Endothelial cell of umbilical vein (primary cell): Measurements from ENCODE around the gene HFE. TPM values are rescaled to one million over a fixed set of nuclear protein-coding genes. Genes with fewer than 3 reads are reported as not detected.

Experiments
- BruUV-seq: library from RNA; stranded (reverse); fragments of 400-500 nt; replicated peaks from 2 replicates; lab custom pipeline; 2021; lab: Mats Ljungman, UMichigan
- CTCF ChIA-PET: fragments of 300-600, 350-600 bp; sonication (Branson Sonifier 250); formaldehyde crosslinking; loops from one replicate; lab custom pipeline; 2021; ENCODE audit warnings: antibody characterized with exemption, inconsistent platforms; lab: Charles Lee
- POLR2A ChIA-PET: fragments of 300-600, 350-600 bp; sonication (Branson Sonifier 250); formaldehyde crosslinking; loops from one replicate; lab custom pipeline; 2021; ENCODE audit warnings: antibody characterized with exemption, inconsistent platforms; lab: Charles Lee
- DNase-seq: peaks from one replicate; pipeline ENCODE4 v3.0.0-alpha.2; 2011; ENCODE audit warnings: low read depth, low spot score
- FAIRE-seq: peaks from 2 replicates; lab custom pipeline; 2011; peaks lifted over from hg19 to GRCh38; lab: Jason Lieb, UNC
- H2AFZ ChIP-seq: 2 replicates; pipeline ENCODE4 v1.6.0; 2012; ENCODE audit warnings: low read depth, low read length, control low read depth, inconsistent platforms
- H3K27ac ChIP-seq: 2 replicates; pipeline ENCODE4 v1.5.1; 2011; ENCODE audit warnings: low read depth, mild to moderate bottlenecking, control low read depth, low read length, moderate library complexity; ENCODE audit not compliant: insufficient read depth
- H3K27me3 ChIP-seq, 2 experiments: 2 replicates each; pipeline versions ENCODE4 v1.6.0 to v1.6.1; 2011; ENCODE audit warnings: low read length in 2 of 2, mixed read lengths in 1 of 2; ENCODE audit not compliant: control insufficient read depth in 2 of 2, insufficient read depth in 2 of 2
- H3K36me3 ChIP-seq, 2 experiments: 2 replicates in 1 of 2; 3 replicates in 1 of 2; pipeline ENCODE4 v1.5.1; 2011; ENCODE audit warnings: low read length in 2 of 2, mild to moderate bottlenecking in 1 of 2, moderate library complexity in 1 of 2; ENCODE audit not compliant: control insufficient read depth in 2 of 2, insufficient read depth in 2 of 2; ENCODE audit errors: extremely low read depth in 1 of 2
- H3K4me1 ChIP-seq: 3 replicates; pipeline ENCODE4 v1.5.1; 2011; ENCODE audit warnings: mild to moderate bottlenecking, low read length; ENCODE audit not compliant: control insufficient read depth, insufficient read depth; ENCODE audit errors: extremely low read depth
- H3K4me2 ChIP-seq: 2 replicates; pipeline ENCODE4 v1.6.1; 2011; ENCODE audit warnings: low read length, control low read depth, mixed read lengths; ENCODE audit not compliant: insufficient read depth
- H3K4me3 ChIP-seq, 3 experiments: fragments of 200-600 bp in 1 of 3; sonication (generic), shearing (Covaris generic) in 1 of 3; replicated peaks in 1 of 3; 2 replicates each; pipeline ENCODE4 v1.5.1; 2011 to 2016; ENCODE audit warnings: control low read depth in 3 of 3, low read length in 3 of 3, mild to moderate bottlenecking in 2 of 3, inconsistent platforms in 1 of 3, low read depth in 1 of 3, moderate library complexity in 1 of 3; ENCODE audit not compliant: insufficient read depth in 1 of 3
- H3K79me2 ChIP-seq: 2 replicates; pipeline ENCODE4 v1.6.0; 2012; ENCODE audit warnings: low read length, inconsistent platforms; ENCODE audit not compliant: control insufficient read depth, insufficient read depth
- H3K9ac ChIP-seq: replicated peaks from 2 replicates; pipeline ENCODE3; 2011; ENCODE audit warnings: low read length, control low read depth; ENCODE audit not compliant: insufficient read depth; ENCODE audit errors: extremely low read depth
- H3K9me1 ChIP-seq: replicated peaks from 3 replicates; pipeline ENCODE4 v1.6.0; 2011; ENCODE audit warnings: mild to moderate bottlenecking, low read length; ENCODE audit not compliant: control insufficient read depth, insufficient read depth; ENCODE audit errors: extremely low read depth
- H3K9me3 ChIP-seq: replicated peaks from 2 replicates; pipeline ENCODE4 v1.5.1; 2012; ENCODE audit warnings: low read length, inconsistent platforms; ENCODE audit not compliant: control insufficient read depth, insufficient read depth
- H4K20me1 ChIP-seq: replicated peaks from 2 replicates; pipeline ENCODE3; 2011; ENCODE audit warnings: mild to moderate bottlenecking, low read length; ENCODE audit not compliant: control insufficient read depth, insufficient read depth; ENCODE audit errors: extremely low read depth
- EZH2 ChIP-seq: IDR thresholded peaks from 2 replicates; pipeline ENCODE4 v1.6.1; 2012; ENCODE audit warnings: borderline replicate concordance, low read depth, mild to moderate bottlenecking, moderate library complexity, low read length, inconsistent platforms; ENCODE audit not compliant: severe bottlenecking
- FOS ChIP-seq: IDR thresholded peaks from 2 replicates; pipeline ENCODE4 v1.6.1; 2011; ENCODE audit warnings: mild to moderate bottlenecking, low read length, moderate library complexity, borderline replicate concordance; ENCODE audit not compliant: insufficient read depth
- GATA2 ChIP-seq: IDR thresholded peaks from 2 replicates; pipeline ENCODE4 v1.7.0; 2011; ENCODE audit warnings: low read depth, mild to moderate bottlenecking, moderate library complexity, mixed read lengths, low read length; ENCODE audit not compliant: insufficient read length, insufficient read depth
- JUN ChIP-seq: IDR thresholded peaks from 2 replicates; pipeline ENCODE4 v1.6.1; 2011; ENCODE audit warnings: borderline replicate concordance, low read depth; ENCODE audit not compliant: insufficient read length, insufficient read depth
- MYC ChIP-seq: IDR thresholded peaks from one replicate; pipeline ENCODE4 v1.6.1; 2011; ENCODE audit warnings: mild to moderate bottlenecking, low read depth, low read length
- POLR2A ChIP-seq: IDR thresholded peaks from 2 replicates; pipeline ENCODE4 v1.6.1; 2012; ENCODE audit warnings: low read depth, mild to moderate bottlenecking, control low read depth, low read length
- POLR2AphosphoS5 ChIP-seq: IDR thresholded peaks from 2 replicates; pipeline ENCODE4 v1.6.1; 2012; ENCODE audit warnings: low read depth, mild to moderate bottlenecking, control low read depth, low read length, moderate library complexity; ENCODE audit not compliant: insufficient read depth
- dilution Hi-C: fragments of 300-500 bp; cut with MboI; formaldehyde crosslinking; loops from one replicate; pipeline ENCODE4 v1.15.0; 2019; ENCODE audit warnings: low sequenced_read_pairs; ENCODE audit not compliant: extremely low pct_ligation_motif_present
- intact Hi-C: fragments of 100-400 bp; cut with micrococcal nuclease; formaldehyde crosslinking; loops from one replicate; pipeline ENCODE4 v1.10.0; 2022
- polyA plus RNA-seq, 4 experiments: library from polyadenylated mRNA; depleted of rRNA in 3 of 4; stranded (reverse) in 3 of 4; unstranded in 1 of 4; fragments of >200 nt; gene quantifications; 2 replicates each; pipeline versions ENCODE4 v1.2.1 to v1.2.3, GENCODE V29; 2011 to 2012; ENCODE audit warnings: missing spikeins in 1 of 4
- total RNA-seq: library from RNA; stranded (reverse); gene quantifications from 2 replicates; pipeline ENCODE4 v1.2.3, GENCODE V29; 2021
- TF ChIP-seq, protein P1 (sequence below), 2 donors: IDR thresholded peaks; 1 replicate in 1 of 2; 2 replicates in 1 of 2; pipeline ENCODE4 v1.5.1; 2011; ENCODE audit warnings: low read length in 2 of 2, mild to moderate bottlenecking in 2 of 2, moderate library complexity in 2 of 2, control low read depth in 1 of 2, inconsistent platforms in 1 of 2, low read depth in 1 of 2; ENCODE audit not compliant: insufficient read depth in 1 of 2; ENCODE audit errors: extremely low read depth in 1 of 2
- TF ChIP-seq, protein P2 (sequence below): IDR thresholded peaks from 2 replicates; pipeline ENCODE4 v1.6.1; 2011; ENCODE audit not compliant: insufficient read depth, insufficient read length

Gene HFE
- total and polyA plus RNA-seq, 2 donors (not counting 3 experiments of a cell fraction or from before 2014, with no cell fraction given), result 6.3 to 8.1 TPM

DNA sequence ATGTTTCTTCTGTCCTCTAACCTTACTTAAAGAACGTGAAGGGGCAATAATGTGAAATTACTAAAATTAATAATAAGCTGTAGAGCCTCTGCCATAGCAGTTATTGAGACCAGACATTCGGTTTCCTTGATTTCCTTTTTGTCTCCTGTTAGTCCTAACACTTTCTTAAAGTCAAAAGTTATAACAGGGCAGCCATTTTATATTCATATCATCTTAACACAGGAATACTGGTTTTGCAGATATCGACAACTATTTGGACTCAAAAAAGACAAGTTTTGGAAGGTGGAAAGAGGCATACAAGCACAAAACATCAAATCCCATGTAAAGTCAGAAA is 33.5 kb downstream of the HFE start:
- H2AFZ ChIP-seq, result peak overlapping the region; percentile 22
- H3K9me1 ChIP-seq, result no peaks in the 10 kb centered on the region
- dilution Hi-C loops, result no loop called here
- intact Hi-C loops, result loop anchor here (5.0 kb wide), 1 partner anchor 1747 kb away; a partner anchor contains a TSS
- peaks cover 0 to 3% of the 10 kb centered on the region in 2 experiments for H3K27me3 ChIP-seq
- no peak for TF ChIP-seq JUN
- POLR2A ChIA-PET, result no interaction called here
- CTCF ChIA-PET, result no interaction called here
- H3K27ac ChIP-seq, result no peak overlapping the region
- H3K9me3 ChIP-seq, result no peaks in the 10 kb centered on the region
- H3K4me1 ChIP-seq, result no peaks in the 10 kb centered on the region
- FAIRE-seq (no peak), DNase-seq (no peak)
- no TSS peak for BruUV-seq
- H3K9ac ChIP-seq, result no peak overlapping the region
- no peaks in the 10 kb centered on the region for H3K36me3 ChIP-seq
- H3K4me2 ChIP-seq, result no peak overlapping the region
- H3K4me3 ChIP-seq, result no peak overlapping the region
- peaks cover 14% of the 10 kb centered on the region for H3K79me2 ChIP-seq
- H4K20me1 ChIP-seq, result no peaks in the 10 kb centered on the region

DNA sequence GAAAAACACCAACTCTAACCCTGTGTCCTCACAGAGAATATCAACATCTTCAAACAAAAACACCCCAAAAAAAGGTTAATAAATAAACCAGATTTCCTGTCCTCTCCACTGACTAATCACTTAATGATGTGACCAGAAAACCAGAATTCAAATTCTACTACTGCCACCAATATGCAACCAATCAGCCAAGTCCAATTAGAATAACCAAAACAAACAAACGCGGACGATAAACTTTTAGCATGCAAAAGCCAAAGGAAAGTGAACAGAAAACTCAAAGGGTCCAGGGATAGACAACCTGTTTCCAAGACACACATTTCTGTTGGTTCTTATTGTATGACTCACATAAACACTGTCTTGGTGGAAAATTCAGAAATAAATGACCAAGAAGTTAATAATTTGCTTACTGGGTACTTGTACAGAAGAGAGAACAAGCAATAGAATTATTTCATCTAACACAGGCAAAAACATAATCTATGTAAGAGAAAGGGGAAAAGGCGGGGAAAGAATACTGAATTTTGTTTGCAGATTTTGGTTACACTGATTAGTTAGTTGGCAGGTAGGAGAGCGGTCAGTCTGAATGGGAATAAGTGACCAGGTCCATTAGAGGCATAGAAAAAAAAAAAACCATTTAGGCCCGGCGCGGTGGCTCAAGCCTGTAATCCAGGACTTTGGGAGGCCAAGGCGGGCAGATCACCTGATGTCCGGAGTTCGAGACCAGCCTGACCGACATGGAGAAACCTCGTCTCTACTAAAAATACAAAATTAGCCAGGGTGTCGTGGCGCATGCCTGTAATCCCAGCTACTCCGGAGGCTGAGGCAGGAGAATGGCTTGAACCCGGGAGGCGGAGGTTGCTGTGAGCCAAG is 34.1 kb downstream of the HFE start:
- POLR2A ChIA-PET, result no interaction called here

More for the DNA sequence above, 34.1 kb downstream of the HFE start:
- peak overlapping the region; percentile 22 for H2AFZ ChIP-seq
- no peak overlapping the region for H3K27ac ChIP-seq
- H3K36me3 ChIP-seq, result no peaks in the 10 kb centered on the region
- H3K4me1 ChIP-seq, result peaks cover 3% of the 10 kb centered on the region
- no peaks in the 10 kb centered on the region for H3K9me1 ChIP-seq
- H4K20me1 ChIP-seq, result no peaks in the 10 kb centered on the region
- H3K27me3 ChIP-seq, result peaks cover 0 to 2% of the 10 kb centered on the region in 2 experiments
- intact Hi-C loops (loop anchor here (2.0 to 5.0 kb wide), 2 partner anchors 149 to 1746 kb away; a partner anchor contains a TSS), dilution Hi-C loops (no loop called here)
- no peaks in the 10 kb centered on the region for H3K9me3 ChIP-seq
- H3K4me3 ChIP-seq, result no peak overlapping the region
- no TSS peak for BruUV-seq
- peaks cover 14% of the 10 kb centered on the region for H3K79me2 ChIP-seq
- DNase-seq (no peak), FAIRE-seq (no peak)
- TF ChIP-seq JUN, result no peak
- no peak for TF ChIP-seq EZH2
- TF ChIP-seq POLR2A, result no peak
- TF ChIP-seq, protein P1, sequence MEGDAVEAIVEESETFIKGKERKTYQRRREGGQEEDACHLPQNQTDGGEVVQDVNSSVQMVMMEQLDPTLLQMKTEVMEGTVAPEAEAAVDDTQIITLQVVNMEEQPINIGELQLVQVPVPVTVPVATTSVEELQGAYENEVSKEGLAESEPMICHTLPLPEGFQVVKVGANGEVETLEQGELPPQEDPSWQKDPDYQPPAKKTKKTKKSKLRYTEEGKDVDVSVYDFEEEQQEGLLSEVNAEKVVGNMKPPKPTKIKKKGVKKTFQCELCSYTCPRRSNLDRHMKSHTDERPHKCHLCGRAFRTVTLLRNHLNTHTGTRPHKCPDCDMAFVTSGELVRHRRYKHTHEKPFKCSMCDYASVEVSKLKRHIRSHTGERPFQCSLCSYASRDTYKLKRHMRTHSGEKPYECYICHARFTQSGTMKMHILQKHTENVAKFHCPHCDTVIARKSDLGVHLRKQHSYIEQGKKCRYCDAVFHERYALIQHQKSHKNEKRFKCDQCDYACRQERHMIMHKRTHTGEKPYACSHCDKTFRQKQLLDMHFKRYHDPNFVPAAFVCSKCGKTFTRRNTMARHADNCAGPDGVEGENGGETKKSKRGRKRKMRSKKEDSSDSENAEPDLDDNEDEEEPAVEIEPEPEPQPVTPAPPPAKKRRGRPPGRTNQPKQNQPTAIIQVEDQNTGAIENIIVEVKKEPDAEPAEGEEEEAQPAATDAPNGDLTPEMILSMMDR (IDR thresholded peaks at IDR 0.05; ENCODE audit: extremely low read depth in 1 of 2, insufficient read depth in 1 of 2, low read depth in 1 of 2, low read length in 2 of 2), result no peak
- no peak for TF ChIP-seq POLR2AphosphoS5
- TF ChIP-seq FOS, result no peak
- TF ChIP-seq, protein P2, sequence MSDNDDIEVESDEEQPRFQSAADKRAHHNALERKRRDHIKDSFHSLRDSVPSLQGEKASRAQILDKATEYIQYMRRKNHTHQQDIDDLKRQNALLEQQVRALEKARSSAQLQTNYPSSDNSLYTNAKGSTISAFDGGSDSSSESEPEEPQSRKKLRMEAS, result no peak
- TF ChIP-seq MYC, result no peak
- no peak for TF ChIP-seq GATA2
- H3K4me2 ChIP-seq, result no peak overlapping the region
- CTCF ChIA-PET, result no interaction called here
- H3K9ac ChIP-seq, result no peak overlapping the region
